Left lung (tissue), 10 donors: Measurements from ENCODE around the gene B9D1. TPM values are rescaled to one million over a fixed set of nuclear protein-coding genes. Genes with fewer than 3 reads are reported as not detected.

ENCODE experiments used
- ATAC-seq: fragments of 200-7000 bp; cut with Tn5 transposase; one replicate; pipeline ENCODE4 v1.9.1; 2020; ENCODE audit warnings: moderate library complexity
- DNase-seq, 4 donors: peaks; one replicate each; pipeline ENCODE4 v3.0.0-alpha.2; 2013 to 2020
- H3K27ac ChIP-seq, 2 donors: fragments of 200-600 bp; sonication (generic) in 1 of 2; one replicate each; pipeline versions ENCODE4 v1.5.0 to v1.8.0; 2020 to 2021
- H3K27me3 ChIP-seq, 2 donors: fragments of 200-600 bp; sonication (generic) in 1 of 2; one replicate each; pipeline versions ENCODE4 v1.5.0 to v1.8.0; 2020 to 2021
- H3K36me3 ChIP-seq, 2 donors: fragments of 200-600 bp; sonication (generic) in 1 of 2; one replicate each; pipeline versions ENCODE4 v1.5.0 to v1.8.0; 2020 to 2021
- H3K4me1 ChIP-seq, 2 donors: fragments of 200-600 bp; one replicate each; pipeline ENCODE4 v1.8.0; 2021
- H3K4me3 ChIP-seq, 2 donors: fragments of 200-600 bp; sonication (generic) in 1 of 2; one replicate each; pipeline versions ENCODE4 v1.5.0 to v1.8.0; 2020 to 2021; ENCODE audit warnings: mild to moderate bottlenecking in 1 of 2
- H3K9me3 ChIP-seq, 2 donors: fragments of 200-600 bp; sonication (generic) in 1 of 2; one replicate each; pipeline versions ENCODE4 v1.5.0 to v1.8.0; 2020 to 2021
- CTCF ChIP-seq, 2 donors: fragments of 200-600 bp; sonication (generic) in 1 of 2; IDR thresholded peaks; one replicate each; pipeline versions ENCODE4 v1.5.0 to v1.8.0; 2021; ENCODE audit warnings: antibody characterized with exemption in 2 of 2
- intact Hi-C, 2 donors: fragments of 100-400 bp; cut with DNase I; formaldehyde crosslinking; loops; one replicate each; pipeline versions ENCODE4 v1.11.2 to v1.14.2; 2022
- polyA plus RNA-seq, 6 donors: library from polyadenylated mRNA; unstranded; fragments of 120-200 nt; gene quantifications; one replicate each; pipeline ENCODE4 v1.2.1, GENCODE V29; 2013; ENCODE audit not compliant: insufficient read length in 6 of 6
- total RNA-seq, 2 donors: library from RNA; stranded (reverse); fragmentation: NEBNext Ultra II Directional; extraction: Animal tissue kit (Norgen Biotek cat#: 25700); gene quantifications; one replicate each; pipeline ENCODE4 v1.2.1, GENCODE V29; 2021
- donor health status: DM: no; HTN: yes; CAD: no.
- donor health status: DM: no; HTN: no; CAD: no.

The B9D1 gene
- total and polyA plus RNA-seq, 8 donors, result 11.4 to 24.1 (median 21.1) TPM

GRCh38 chr17:19299866-19300265 lies 62.7 kb downstream of the B9D1 start:
- H3K4me1 ChIP-seq, result peaks cover 21 to 52% of the 10 kb centered on the region in 2 donors
- TF ChIP-seq CTCF (IDR thresholded peaks at IDR 0.05), result no peak
- no peak for DNase-seq

DNA sequence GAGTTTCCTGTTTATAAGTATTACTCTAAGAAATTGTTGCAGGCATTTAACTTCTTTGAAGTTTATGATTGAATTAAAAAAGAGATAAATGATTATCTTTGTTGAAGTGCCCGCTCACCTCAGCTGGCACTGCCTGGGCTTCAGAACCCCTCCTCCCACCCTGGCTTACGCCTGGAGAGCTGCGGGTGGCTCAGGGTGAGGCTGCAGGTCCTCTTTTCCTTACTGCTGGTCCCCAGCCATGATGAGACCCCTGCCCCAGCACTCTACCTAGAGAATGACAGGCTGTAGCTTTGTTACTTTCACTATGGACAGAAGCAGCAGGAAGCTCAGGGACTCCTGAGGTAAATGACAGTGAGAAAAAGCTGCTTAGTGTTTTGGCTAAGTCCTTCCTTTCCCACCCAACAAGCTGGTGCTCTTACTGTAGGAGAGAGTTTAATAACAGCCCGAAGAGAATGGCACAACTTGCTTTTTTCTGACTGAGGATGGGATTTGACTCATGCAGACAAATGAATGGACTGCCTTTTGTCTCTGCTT lies 63.2 kb downstream of the B9D1 start:
- Histone ChIP-seq H3K27ac (no peak overlapping the region), H3K9me3 (no peaks in the 10 kb centered on the region), H3K4me3 (no peak overlapping the region), H3K27me3 (peaks cover 0 to 38% of the 10 kb centered on the region in 2 donors), H3K36me3 (no peaks in the 10 kb centered on the region), H3K4me1 (peaks cover 16 to 52% of the 10 kb centered on the region in 2 donors)
- ATAC-seq (no peak), DNase-seq (no peak)
- no peak for TF ChIP-seq CTCF (IDR thresholded peaks at IDR 0.05)
- intact Hi-C loops, result no loop called here

More at GRCh38 chr17:19299866-19300265, 62.7 kb downstream of the B9D1 start:
- Histone ChIP-seq H3K27ac (no peak overlapping the region), H3K27me3 (peaks cover 0 to 38% of the 10 kb centered on the region in 2 donors), H3K36me3 (no peaks in the 10 kb centered on the region), H3K4me3 (no peak overlapping the region), H3K9me3 (no peaks in the 10 kb centered on the region)
- no peak for ATAC-seq
- intact Hi-C loops, result no loop called here

GRCh38 chr17:19298569-19299213 lies 63.8 kb downstream of the B9D1 start:
- DNase-seq (no peak), ATAC-seq (no peak)
- Histone ChIP-seq H3K27me3 (peaks cover 0 to 38% of the 10 kb centered on the region in 2 donors), H3K27ac (no peak overlapping the region), H3K4me3 (no peak overlapping the region), H3K9me3 (no peaks in the 10 kb centered on the region), H3K4me1 (peaks cover 14 to 48% of the 10 kb centered on the region in 2 donors), H3K36me3 (no peaks in the 10 kb centered on the region)
- TF ChIP-seq CTCF (IDR thresholded peaks at IDR 0.05), result no peak
- intact Hi-C loops, result no loop called here

DNA sequence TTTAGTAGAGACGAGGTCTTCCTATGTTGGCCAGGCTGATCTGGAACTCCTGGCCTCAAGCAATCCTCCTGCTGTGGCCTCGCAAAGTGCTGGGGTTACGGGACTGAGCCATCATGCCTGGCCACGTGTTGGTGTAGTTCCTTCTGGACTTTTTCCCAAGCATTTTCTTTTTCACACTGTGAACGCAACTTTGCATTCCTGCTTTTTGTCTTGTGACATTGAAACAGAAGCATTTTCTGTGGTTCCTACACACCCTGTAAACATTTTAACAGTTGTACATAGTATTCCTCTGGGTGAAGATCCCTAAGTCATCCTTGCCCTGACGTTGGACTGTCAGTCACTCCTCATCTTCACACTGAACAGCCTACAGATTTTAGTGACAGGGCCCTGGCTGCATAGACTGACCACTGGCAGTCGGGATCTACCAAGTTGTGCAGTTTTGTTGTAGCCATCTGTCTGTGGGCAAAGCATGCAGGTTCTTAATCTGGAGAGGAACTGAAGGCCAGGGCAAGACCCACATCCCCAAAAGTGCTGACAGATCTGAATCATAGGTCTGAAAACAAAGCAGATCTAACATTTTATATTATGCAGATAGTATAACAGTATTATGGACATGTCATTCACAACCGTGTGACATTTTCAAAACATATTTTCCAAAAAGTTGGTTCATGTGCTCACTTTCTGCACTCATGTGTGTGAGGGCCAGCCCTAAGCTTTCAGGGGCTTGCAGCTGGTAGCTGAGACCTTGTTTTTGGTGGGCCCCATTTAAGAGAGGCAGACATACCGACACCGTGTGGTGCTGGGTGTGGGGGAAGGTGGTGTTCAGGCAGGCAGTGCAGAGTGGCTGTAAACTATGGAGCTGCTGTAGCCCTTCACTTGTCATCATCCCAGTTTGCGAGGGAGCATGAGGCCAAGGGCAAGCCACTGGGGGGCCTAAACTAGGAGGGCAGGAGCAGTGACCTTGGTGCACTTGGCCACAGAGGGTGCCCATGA lies 65.4 kb downstream of the B9D1 start:
- no peaks in the 10 kb centered on the region for H3K36me3 ChIP-seq
- H3K27me3 ChIP-seq, result peaks cover 0 to 32% of the 10 kb centered on the region in 2 donors
- peaks cover 7 to 35% of the 10 kb centered on the region in 2 donors for H3K4me1 ChIP-seq
- intact Hi-C loops, result no loop called here
- no peak overlapping the region for H3K4me3 ChIP-seq
- DNase-seq (no peak), ATAC-seq (no peak)
- H3K27ac ChIP-seq, result no peak overlapping the region
- no peak for TF ChIP-seq CTCF (IDR thresholded peaks at IDR 0.05)
- H3K9me3 ChIP-seq, result no peaks in the 10 kb centered on the region
